ENCODE data around the gene NLRC3.

The NLRC3 gene

DNA sequence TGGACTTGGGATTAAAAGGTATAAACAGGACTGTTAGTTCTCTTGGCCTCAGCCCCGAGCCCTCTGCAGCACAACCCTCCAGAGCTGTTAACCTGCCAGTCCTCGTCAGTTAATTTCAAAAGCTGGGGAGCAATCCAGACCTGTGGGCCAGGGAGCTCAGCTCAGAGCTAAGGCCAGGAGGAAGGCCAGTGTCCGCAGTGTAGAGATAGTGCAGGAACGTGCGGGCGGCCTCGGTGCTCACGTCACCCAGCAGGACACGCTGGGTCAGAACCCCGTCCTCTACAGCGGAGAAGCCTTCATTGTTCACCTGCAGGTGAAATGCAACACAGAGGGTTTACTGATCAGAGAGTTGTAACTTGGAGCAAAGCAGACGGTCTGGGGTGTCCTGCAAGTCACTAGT lies 15.4 kb upstream of the NLRC3 start:
- H2AFZ ChIP-seq (ENCODE audit: low read depth, low read length, severe bottlenecking) = no peak overlapping the region
- H3K4me2 ChIP-seq (ENCODE audit: low read depth, low read length, poor library complexity, severe bottlenecking) = no peak overlapping the region
- TF ChIP-seq EZH2phosphoT487 (conservative IDR thresholded peaks at IDR 0.05; ENCODE audit: low read length) = no peak
- TF ChIP-seq, protein P1, sequence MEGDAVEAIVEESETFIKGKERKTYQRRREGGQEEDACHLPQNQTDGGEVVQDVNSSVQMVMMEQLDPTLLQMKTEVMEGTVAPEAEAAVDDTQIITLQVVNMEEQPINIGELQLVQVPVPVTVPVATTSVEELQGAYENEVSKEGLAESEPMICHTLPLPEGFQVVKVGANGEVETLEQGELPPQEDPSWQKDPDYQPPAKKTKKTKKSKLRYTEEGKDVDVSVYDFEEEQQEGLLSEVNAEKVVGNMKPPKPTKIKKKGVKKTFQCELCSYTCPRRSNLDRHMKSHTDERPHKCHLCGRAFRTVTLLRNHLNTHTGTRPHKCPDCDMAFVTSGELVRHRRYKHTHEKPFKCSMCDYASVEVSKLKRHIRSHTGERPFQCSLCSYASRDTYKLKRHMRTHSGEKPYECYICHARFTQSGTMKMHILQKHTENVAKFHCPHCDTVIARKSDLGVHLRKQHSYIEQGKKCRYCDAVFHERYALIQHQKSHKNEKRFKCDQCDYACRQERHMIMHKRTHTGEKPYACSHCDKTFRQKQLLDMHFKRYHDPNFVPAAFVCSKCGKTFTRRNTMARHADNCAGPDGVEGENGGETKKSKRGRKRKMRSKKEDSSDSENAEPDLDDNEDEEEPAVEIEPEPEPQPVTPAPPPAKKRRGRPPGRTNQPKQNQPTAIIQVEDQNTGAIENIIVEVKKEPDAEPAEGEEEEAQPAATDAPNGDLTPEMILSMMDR (IDR thresholded peaks at IDR 0.05; ENCODE audit: insufficient read depth, low read length, poor library complexity, severe bottlenecking) = no peak
- H3K79me2 ChIP-seq (ENCODE audit: insufficient read depth, low read length) = no peaks in the 10 kb centered on the region
- no peaks in the 10 kb centered on the region for H3K9me3 ChIP-seq (ENCODE audit: insufficient read depth, low read length)
- H3K4me3 ChIP-seq (ENCODE audit: insufficient read depth, low read length, poor library complexity, severe bottlenecking) = no peak overlapping the region
- peaks cover 11% of the 10 kb centered on the region for H3F3A ChIP-seq (ENCODE audit: insufficient read depth)
- no peak overlapping the region for H3K9ac ChIP-seq (ENCODE audit: low read length)
- H3K9me2 ChIP-seq (replicated peaks; ENCODE audit: insufficient read depth, low read length) = no peaks in the 10 kb centered on the region
- no peaks in the 10 kb centered on the region for H3K36me3 ChIP-seq (ENCODE audit: low read length)
- H3K27me3 ChIP-seq (ENCODE audit: low read length) = no peaks in the 10 kb centered on the region
- H3K27ac ChIP-seq (ENCODE audit: low read depth, low read length) = no peak overlapping the region
- no peaks in the 10 kb centered on the region for H4K20me1 ChIP-seq (ENCODE audit: low read depth, low read length)

DNA sequence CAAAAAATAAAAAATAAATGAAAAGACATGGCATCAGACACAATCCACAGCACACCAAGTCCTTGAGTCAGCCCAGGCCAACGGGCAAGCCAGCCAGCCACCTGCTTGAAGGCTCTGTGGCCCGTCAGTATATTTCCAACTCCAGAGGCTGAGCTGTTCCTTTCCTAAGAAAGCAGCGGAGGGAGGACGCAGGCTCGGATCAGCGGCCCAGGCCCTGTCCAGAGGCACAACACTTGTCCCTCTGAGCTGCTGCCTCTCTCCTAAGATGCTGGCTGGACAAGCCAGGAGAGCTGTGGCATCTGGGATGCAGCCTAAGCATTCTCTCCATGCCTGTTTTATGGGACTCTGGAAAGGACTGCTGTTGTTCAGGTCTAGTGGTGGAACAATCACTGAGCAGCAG lies 14.8 kb upstream of the NLRC3 start:
- H2AFZ ChIP-seq (ENCODE audit: low read depth, low read length, severe bottlenecking) = no peak overlapping the region
- H3K9me2 ChIP-seq (replicated peaks; ENCODE audit: insufficient read depth, low read length) = no peaks in the 10 kb centered on the region
- no peaks in the 10 kb centered on the region for H3K36me3 ChIP-seq (ENCODE audit: low read length)
- H3K27me3 ChIP-seq (ENCODE audit: low read length) = no peaks in the 10 kb centered on the region
- no peak overlapping the region for H3K9ac ChIP-seq (ENCODE audit: low read length)
- H3K27ac ChIP-seq (ENCODE audit: low read depth, low read length) = no peak overlapping the region
- H3F3A ChIP-seq (ENCODE audit: insufficient read depth) = peaks cover 14% of the 10 kb centered on the region
- H3K4me2 ChIP-seq (ENCODE audit: low read depth, low read length, poor library complexity, severe bottlenecking) = no peak overlapping the region
- no peak for TF ChIP-seq EZH2phosphoT487 (conservative IDR thresholded peaks at IDR 0.05; ENCODE audit: low read length)
- TF ChIP-seq, protein P1 (IDR thresholded peaks at IDR 0.05; ENCODE audit: insufficient read depth, low read length, poor library complexity, severe bottlenecking) = no peak
- H4K20me1 ChIP-seq (ENCODE audit: low read depth, low read length) = no peaks in the 10 kb centered on the region
- no peaks in the 10 kb centered on the region for H3K79me2 ChIP-seq (ENCODE audit: insufficient read depth, low read length)
- H3K4me3 ChIP-seq (ENCODE audit: insufficient read depth, low read length, poor library complexity, severe bottlenecking) = no peak overlapping the region
- H3K9me3 ChIP-seq (ENCODE audit: insufficient read depth, low read length) = no peaks in the 10 kb centered on the region

DNA sequence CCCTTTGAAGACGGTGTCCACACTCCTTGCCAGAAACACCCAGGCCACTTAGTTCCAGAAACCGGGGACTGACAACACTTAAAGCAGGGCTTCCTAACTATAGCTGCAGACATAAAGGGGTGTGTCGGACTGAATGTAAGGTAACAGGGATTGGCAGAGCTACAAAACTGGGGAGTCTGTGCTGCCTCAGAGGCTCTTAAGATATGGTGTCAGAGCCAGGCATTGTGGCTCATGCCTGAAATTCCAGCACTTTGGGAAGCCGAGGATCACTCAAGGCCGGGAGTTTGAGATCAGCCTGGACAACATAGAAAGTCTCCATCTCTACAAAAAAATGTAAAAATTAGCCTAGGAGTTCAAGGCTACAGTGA lies 14.2 kb upstream of the NLRC3 start:
- Histone ChIP-seq H3K36me3 (ENCODE audit: low read length) (no peaks in the 10 kb centered on the region), H3K4me3 (ENCODE audit: insufficient read depth, low read length, poor library complexity, severe bottlenecking) (no peak overlapping the region), H3K27me3 (ENCODE audit: low read length) (no peaks in the 10 kb centered on the region), H3K79me2 (ENCODE audit: insufficient read depth, low read length) (no peaks in the 10 kb centered on the region), H3K9me2 (replicated peaks; ENCODE audit: insufficient read depth, low read length) (no peaks in the 10 kb centered on the region), H2AFZ (ENCODE audit: low read depth, low read length, severe bottlenecking) (no peak overlapping the region), H3K9me3 (ENCODE audit: insufficient read depth, low read length) (no peaks in the 10 kb centered on the region), H3K27ac (ENCODE audit: low read depth, low read length) (no peak overlapping the region), H3F3A (ENCODE audit: insufficient read depth) (peaks cover 18% of the 10 kb centered on the region), H3K4me2 (ENCODE audit: low read depth, low read length, poor library complexity, severe bottlenecking) (no peak overlapping the region), H4K20me1 (ENCODE audit: low read depth, low read length) (no peaks in the 10 kb centered on the region), H3K9ac (ENCODE audit: low read length) (no peak overlapping the region)
- TF ChIP-seq EZH2phosphoT487 (conservative IDR thresholded peaks at IDR 0.05; ENCODE audit: low read length) = no peak
- TF ChIP-seq, protein P1 (IDR thresholded peaks at IDR 0.05; ENCODE audit: insufficient read depth, low read length, poor library complexity, severe bottlenecking) = no peak
